ENCODE data around the gene GPC3. TPM values are rescaled to one million over a fixed set of nuclear protein-coding genes. Genes with fewer than 3 reads are reported as not detected.

GPC3 gene
- total RNA-seq (2021) = 0.24 and 0.74 TPM in 2 replicates
- percentile 8 among the genes with signal in this experiment for Bru-seq, nascent RNA
- percentile 9 among the genes with signal in this experiment for BruChase-seq, experiment 1, labeled RNA remaining after a 2-hour chase
- BruChase-seq, experiment 2, labeled RNA remaining after a 6-hour chase = percentile 8 among the genes with signal in this experiment
- long read RNA-seq, partial matches to known transcripts = 0 of 1 reads
- long read RNA-seq, other reads (novel, unspliced or antisense) = 1 of 1 reads

DNA sequence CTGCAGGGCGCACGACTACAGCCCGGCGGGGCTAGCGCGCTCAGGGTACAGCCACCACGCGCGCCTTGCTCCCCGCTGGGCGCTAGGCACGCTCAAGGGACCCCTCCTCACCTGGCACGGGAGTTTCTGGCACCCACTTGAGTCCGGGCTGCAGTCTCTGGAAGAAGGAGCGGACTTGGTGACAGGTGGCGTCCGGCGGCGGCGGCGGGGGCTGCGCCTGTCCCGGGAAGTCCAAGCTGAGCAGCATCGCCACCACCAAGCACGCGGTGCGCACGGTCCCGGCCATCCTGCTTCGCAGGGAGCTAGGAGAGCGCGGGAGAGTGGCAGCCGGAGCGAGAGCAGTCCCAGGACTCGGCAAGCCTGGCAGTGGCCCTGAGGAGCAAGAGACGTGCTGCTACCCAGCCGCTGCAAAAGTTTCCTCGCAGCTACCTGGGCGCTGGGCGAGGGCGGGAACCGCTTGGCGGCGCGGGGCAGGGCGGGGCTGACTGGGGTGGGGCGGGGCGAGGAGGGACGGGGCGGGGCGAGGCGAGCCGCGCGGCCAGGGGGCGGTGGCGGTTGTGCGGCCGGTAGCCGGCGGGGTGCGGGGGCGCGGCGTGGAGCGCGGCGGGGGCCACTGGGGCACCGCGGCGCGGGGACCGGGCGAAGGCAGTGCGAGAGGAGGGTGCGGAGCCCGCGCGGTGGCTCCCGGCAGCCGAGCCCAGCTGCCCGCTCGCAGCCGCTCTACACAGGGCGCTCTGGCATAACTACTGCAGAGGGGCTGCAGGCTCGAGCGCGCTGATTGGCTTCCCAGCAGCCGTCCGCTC lies at the start of gene GPC3:
TSS of gene GPC3 (minus strand) at position 431 of the 803 bp plus-strand sequence.
- ChIA-PET POLR2A (ENCODE audit: low non-redundant PET) (no interaction called here), CTCF (no interaction called here)
- no peak within 1 kb of the TSS for H3K27ac ChIP-seq (ENCODE audit: low read depth, low read length, poor library complexity, severe bottlenecking)
- no peaks in the 10 kb centered on the region for H3K4me1 ChIP-seq (ENCODE audit: insufficient read depth, low read length, poor library complexity, severe bottlenecking)
- H3K9me3 ChIP-seq (ENCODE audit: low read depth, low read length, poor library complexity, severe bottlenecking) = no peaks in the 10 kb centered on the region
- peak within 1 kb of the TSS; percentile 24 for H3K4me3 ChIP-seq (ENCODE audit: low read depth, low read length, poor library complexity, severe bottlenecking)
- H3K36me3 ChIP-seq (ENCODE audit: insufficient read depth, low read length, poor library complexity, severe bottlenecking) = no peaks in the 10 kb centered on the region
- no TSS peak for BruUV-seq (replicated peaks)
- intact Hi-C loops (cut with micrococcal nuclease; ENCODE audit: unreplicated experiment) = no loop called here
- peak; percentile 64 for DNase-seq (ENCODE audit: low spot score)
- H3K27me3 ChIP-seq (replicated peaks; ENCODE audit: insufficient read depth, low read depth, low read length, poor library complexity) = peaks cover 4% of the 10 kb centered on the region
- TF ChIP-seq, protein P1, sequence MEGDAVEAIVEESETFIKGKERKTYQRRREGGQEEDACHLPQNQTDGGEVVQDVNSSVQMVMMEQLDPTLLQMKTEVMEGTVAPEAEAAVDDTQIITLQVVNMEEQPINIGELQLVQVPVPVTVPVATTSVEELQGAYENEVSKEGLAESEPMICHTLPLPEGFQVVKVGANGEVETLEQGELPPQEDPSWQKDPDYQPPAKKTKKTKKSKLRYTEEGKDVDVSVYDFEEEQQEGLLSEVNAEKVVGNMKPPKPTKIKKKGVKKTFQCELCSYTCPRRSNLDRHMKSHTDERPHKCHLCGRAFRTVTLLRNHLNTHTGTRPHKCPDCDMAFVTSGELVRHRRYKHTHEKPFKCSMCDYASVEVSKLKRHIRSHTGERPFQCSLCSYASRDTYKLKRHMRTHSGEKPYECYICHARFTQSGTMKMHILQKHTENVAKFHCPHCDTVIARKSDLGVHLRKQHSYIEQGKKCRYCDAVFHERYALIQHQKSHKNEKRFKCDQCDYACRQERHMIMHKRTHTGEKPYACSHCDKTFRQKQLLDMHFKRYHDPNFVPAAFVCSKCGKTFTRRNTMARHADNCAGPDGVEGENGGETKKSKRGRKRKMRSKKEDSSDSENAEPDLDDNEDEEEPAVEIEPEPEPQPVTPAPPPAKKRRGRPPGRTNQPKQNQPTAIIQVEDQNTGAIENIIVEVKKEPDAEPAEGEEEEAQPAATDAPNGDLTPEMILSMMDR (conservative IDR thresholded peaks at IDR 0.05; ENCODE audit: low read depth, low read length) = no peak
- TF ChIP-seq EZH2 (IDR thresholded peaks at IDR 0.05; ENCODE audit: borderline replicate concordance, low read depth, low read length, poor library complexity, severe bottlenecking) = no peak

DNA sequence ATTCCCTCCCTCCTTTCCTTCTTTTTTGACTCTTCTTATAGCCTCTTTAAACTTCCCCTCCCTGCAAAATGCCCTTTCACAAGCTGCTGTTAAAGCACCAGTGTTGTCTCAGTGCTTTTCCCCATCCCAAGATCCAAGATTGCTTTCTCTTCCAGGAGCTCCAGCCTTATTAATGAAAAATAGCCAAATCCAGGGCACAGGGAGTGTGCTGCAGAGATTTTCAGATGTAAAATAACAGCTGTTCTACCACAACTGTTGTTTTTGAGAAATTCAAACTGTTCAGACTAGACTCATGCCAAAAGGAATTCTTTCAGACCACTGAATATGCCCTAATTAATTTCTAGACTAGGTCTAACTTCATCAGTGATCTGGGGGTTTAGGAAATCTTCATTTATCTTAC lies 47.0 kb upstream of the GPC3 start:
- no peaks in the 10 kb centered on the region for H3K9me3 ChIP-seq (ENCODE audit: low read depth, low read length, poor library complexity, severe bottlenecking)
- POLR2A ChIA-PET (ENCODE audit: low non-redundant PET) = no interaction called here
- H3K36me3 ChIP-seq (ENCODE audit: insufficient read depth, low read length, poor library complexity, severe bottlenecking) = no peaks in the 10 kb centered on the region
- no peak overlapping the region for H3K4me3 ChIP-seq (ENCODE audit: low read depth, low read length, poor library complexity, severe bottlenecking)
- DNase-seq (ENCODE audit: low spot score) = no peak
- no TSS peak for BruUV-seq (replicated peaks)
- H3K27me3 ChIP-seq (replicated peaks; ENCODE audit: insufficient read depth, low read depth, low read length, poor library complexity) = no peaks in the 10 kb centered on the region
- TF ChIP-seq, protein P1 (conservative IDR thresholded peaks at IDR 0.05; ENCODE audit: low read depth, low read length) = no peak
- intact Hi-C loops (cut with micrococcal nuclease; ENCODE audit: unreplicated experiment) = no loop called here
- H3K27ac ChIP-seq (ENCODE audit: low read depth, low read length, poor library complexity, severe bottlenecking) = no peak overlapping the region
- no peaks in the 10 kb centered on the region for H3K4me1 ChIP-seq (ENCODE audit: insufficient read depth, low read length, poor library complexity, severe bottlenecking)
- CTCF ChIA-PET = no interaction called here

GRCh38 chrX:134026565-134027311 lies 41.3 kb upstream of the GPC3 start:
- H3K4me3 ChIP-seq (ENCODE audit: low read depth, low read length, poor library complexity, severe bottlenecking) = no peak overlapping the region
- no peak overlapping the region for H3K27ac ChIP-seq (ENCODE audit: low read depth, low read length, poor library complexity, severe bottlenecking)
- BruUV-seq (replicated peaks) = no TSS peak
- peak; percentile 62 for DNase-seq (ENCODE audit: low spot score)
- intact Hi-C loops (cut with micrococcal nuclease; ENCODE audit: unreplicated experiment) = loop anchor here (5.0 kb wide), 1 partner anchor 234 kb away; no protein-coding TSS in a partner anchor
- no peaks in the 10 kb centered on the region for H3K4me1 ChIP-seq (ENCODE audit: insufficient read depth, low read length, poor library complexity, severe bottlenecking)
- ChIA-PET POLR2A (ENCODE audit: low non-redundant PET) (no interaction called here), CTCF (interaction anchor here (0.7 to 1.0 kb wide), 3 partner anchors 172 to 329 kb away, joined by 3 to 6 read pairs (median 5); no protein-coding TSS in a partner anchor)
- TF ChIP-seq EZH2 (IDR thresholded peaks at IDR 0.05; ENCODE audit: borderline replicate concordance, low read depth, low read length, poor library complexity, severe bottlenecking) = no peak
- TF ChIP-seq, protein P1 (conservative IDR thresholded peaks at IDR 0.05; ENCODE audit: low read depth, low read length) = peak; percentile 53
- H3K9me3 ChIP-seq (ENCODE audit: low read depth, low read length, poor library complexity, severe bottlenecking) = no peaks in the 10 kb centered on the region
- H3K36me3 ChIP-seq (ENCODE audit: insufficient read depth, low read length, poor library complexity, severe bottlenecking) = no peaks in the 10 kb centered on the region
- no peaks in the 10 kb centered on the region for H3K27me3 ChIP-seq (replicated peaks; ENCODE audit: insufficient read depth, low read depth, low read length, poor library complexity)
